ENCODE results near the gene PIAS3.
A peak's percentile ranks its signal among the peaks of the same experiment; 100 is the strongest.

Gene PIAS3

GRCh38 chr1:145858901-145859490 is at the start of gene PIAS3:
PIAS3 (minus strand) TSS chr1:145859081; CDS start chr1:145858990, 91 bp downstream.
- peak; percentile 80 for DNase-seq

- DNase-seq, result no peak
Observed at GRCh38 chr1:145908653-145909052, 49.8 kb upstream of the PIAS3 start.

GRCh38 chr1:145906954-145907753 is 48.3 kb upstream of the PIAS3 start:
- DNase-seq, result no peak

GRCh38 chr1:145901312-145902021 is 42.6 kb upstream of the PIAS3 start:
- DNase-seq, result no peak

- DNase-seq, result no peak
Observed at GRCh38 chr1:145898756-145899155, 39.9 kb upstream of the PIAS3 start.

- DNase-seq, result no peak
Observed at GRCh38 chr1:145897969-145898368, 39.1 kb upstream of the PIAS3 start.

GRCh38 chr1:145895471-145895870 is 36.6 kb upstream of the PIAS3 start:
- DNase-seq, result no peak

GRCh38 chr1:145893306-145894055 is 34.6 kb upstream of the PIAS3 start:
- no peak for DNase-seq

- DNase-seq, result no peak
Observed at GRCh38 chr1:145892486-145893087, 33.7 kb upstream of the PIAS3 start.

GRCh38 chr1:145891587-145892485 is 33.0 kb upstream of the PIAS3 start:
- DNase-seq, result peak; percentile 52

- DNase-seq, result no peak
Observed at GRCh38 chr1:145891143-145891542, 32.3 kb upstream of the PIAS3 start.

GRCh38 chr1:145889722-145890121 is 30.8 kb upstream of the PIAS3 start:
- DNase-seq, result no peak

GRCh38 chr1:145887631-145888030 is 28.8 kb upstream of the PIAS3 start:
- no peak for DNase-seq

- DNase-seq, result no peak
Observed at GRCh38 chr1:145886816-145887215, 27.9 kb upstream of the PIAS3 start.

- no peak for DNase-seq
Observed at GRCh38 chr1:145886390-145886789, 27.5 kb upstream of the PIAS3 start.

- DNase-seq, result peak; percentile 87
Observed at GRCh38 chr1:145885738-145886287, 26.9 kb upstream of the PIAS3 start, which contains the start of gene ANKRD35. ANKRD35 (minus strand) TSS chr1:145885866; CDS start chr1:145885758, 108 bp downstream.

- DNase-seq, result no peak
Observed at GRCh38 chr1:145884675-145885074, 25.8 kb upstream of the PIAS3 start.

- no peak for DNase-seq
Observed at GRCh38 chr1:145879775-145880174, 20.9 kb upstream of the PIAS3 start.

GRCh38 chr1:145878724-145879123 is 19.8 kb upstream of the PIAS3 start:
- DNase-seq, result no peak

GRCh38 chr1:145877923-145878486 is 19.1 kb upstream of the PIAS3 start:
- DNase-seq, result no peak

- DNase-seq, result no peak
Observed at GRCh38 chr1:145874646-145875045, 15.8 kb upstream of the PIAS3 start.
